Left forelimb (tissue), 1 donor: ENCODE measurements around the gene FRYL.
"Not testable (repeated sequence)": the region's sequence is repeated elsewhere in the genome, so short reads cannot be mapped to it uniquely, and the experiment has no call there.

Experiments used
- DNase-seq: peaks from one replicate; pipeline ENCODE4 v3.0.0-alpha.2; 2018; ENCODE audit warnings: low spot score

FRYL gene

GRCh38 chr4:48661391-48661790 lies 118.7 kb downstream of the FRYL start:
- DNase-seq: no peak

GRCh38 chr4:48660347-48660746 lies 119.7 kb downstream of the FRYL start:
- DNase-seq: no peak

- DNase-seq: no peak
These were observed 125.9 kb downstream of the FRYL start for GRCh38 chr4:48654015-48654664.

GRCh38 chr4:48653217-48654014 lies 126.7 kb downstream of the FRYL start:
- DNase-seq: no peak

GRCh38 chr4:48651914-48652313 lies 128.2 kb downstream of the FRYL start:
- no peak for DNase-seq

- DNase-seq: no peak
These were observed 130.6 kb downstream of the FRYL start for GRCh38 chr4:48649505-48649904.

- DNase-seq: no peak
These were observed 134.8 kb downstream of the FRYL start for GRCh38 chr4:48645225-48645794.

GRCh38 chr4:48642421-48643374 lies 137.4 kb downstream of the FRYL start:
- DNase-seq: no peak

GRCh38 chr4:48641401-48641800 lies 138.7 kb downstream of the FRYL start:
- no peak for DNase-seq

- DNase-seq: no peak
These were observed 139.4 kb downstream of the FRYL start for GRCh38 chr4:48640699-48641098.

- DNase-seq: no peak
These were observed 139.9 kb downstream of the FRYL start for GRCh38 chr4:48640225-48640624.

- no peak for DNase-seq
These were observed 140.3 kb downstream of the FRYL start for GRCh38 chr4:48639807-48640206.

GRCh38 chr4:48638586-48638985 lies 141.5 kb downstream of the FRYL start:
- DNase-seq: not testable (repeated sequence)

- DNase-seq: no peak
These were observed 143.2 kb downstream of the FRYL start for GRCh38 chr4:48636911-48637310.

- DNase-seq: no peak
These were observed 144.1 kb downstream of the FRYL start for GRCh38 chr4:48635980-48636379.

GRCh38 chr4:48635310-48635709 lies 144.8 kb downstream of the FRYL start:
- no peak for DNase-seq

- DNase-seq: no peak
These were observed 145.3 kb downstream of the FRYL start for GRCh38 chr4:48634688-48635308.

- no peak for DNase-seq
These were observed 146.4 kb downstream of the FRYL start for GRCh38 chr4:48633657-48634056.

GRCh38 chr4:48629458-48629857 lies 150.6 kb downstream of the FRYL start:
- DNase-seq: no peak

- DNase-seq: no peak
These were observed 156.8 kb downstream of the FRYL start for GRCh38 chr4:48623182-48623780.

GRCh38 chr4:48620831-48621230 lies 159.2 kb downstream of the FRYL start:
- no peak for DNase-seq
